ENCODE results near the gene ACSL4. TPM values are rescaled to one million over a fixed set of nuclear protein-coding genes. Genes with fewer than 3 reads are reported as not detected.
"Not testable (repeated sequence)": the region's sequence is repeated elsewhere in the genome, so short reads cannot be mapped to it uniquely, and the experiment has no call there.

ACSL4 gene
- total RNA-seq, 1 donor from 2014 or later = 25.1 TPM

GRCh38 chrX:109735202-109735744, 2.2 kb upstream of the ACSL4 start:
- ATAC-seq (ENCODE audit: poor library complexity) = no peak
- intact Hi-C loops (cut with DNase I) = no loop called here
- DNase-seq = no peak

- ATAC-seq (ENCODE audit: poor library complexity) = no peak
- intact Hi-C loops (cut with DNase I) = no loop called here
- DNase-seq = no peak
Measured at GRCh38 chrX:109733613-109734083, 591 bp upstream of the ACSL4 start.

GRCh38 chrX:109732017-109732801, 848 bp downstream of the ACSL4 start:
- DNase-seq (no peak), ATAC-seq (ENCODE audit: poor library complexity) (peak; percentile 37)
- intact Hi-C loops (cut with DNase I) = no loop called here

GRCh38 chrX:109728173-109728535, 4.9 kb downstream of the ACSL4 start:
- ATAC-seq (ENCODE audit: poor library complexity) = no peak
- intact Hi-C loops (cut with DNase I) = no loop called here

GRCh38 chrX:109724971-109725370, 8.1 kb downstream of the ACSL4 start:
- intact Hi-C loops (cut with DNase I); ATAC-seq (ENCODE audit: poor library complexity); DNase-seq: not testable (repeated sequence)

More at GRCh38 chrX:109728173-109728535, 4.9 kb downstream of the ACSL4 start:
- no peak for DNase-seq

- DNase-seq (no peak), ATAC-seq (ENCODE audit: poor library complexity) (no peak)
- intact Hi-C loops (cut with DNase I) = no loop called here
Measured at GRCh38 chrX:109720947-109721346, 12.1 kb downstream of the ACSL4 start.

GRCh38 chrX:109719264-109719663, 13.8 kb downstream of the ACSL4 start:
- intact Hi-C loops (cut with DNase I) = loop anchor here (10.0 kb wide), 2 partner anchors 136 to 166 kb away; no protein-coding TSS in a partner anchor
- no peak for DNase-seq
- no peak for ATAC-seq (ENCODE audit: poor library complexity)

- DNase-seq = no peak
Measured at GRCh38 chrX:109716431-109717028, 16.5 kb downstream of the ACSL4 start.

GRCh38 chrX:109714340-109714958, 18.6 kb downstream of the ACSL4 start:
- ATAC-seq (ENCODE audit: poor library complexity) (no peak), DNase-seq (no peak)
- intact Hi-C loops (cut with DNase I) = loop anchor here (10.0 kb wide), 2 partner anchors 140 to 170 kb away; no protein-coding TSS in a partner anchor

More at GRCh38 chrX:109716431-109717028, 16.5 kb downstream of the ACSL4 start:
- intact Hi-C loops (cut with DNase I) = loop anchor here (10.0 kb wide), 2 partner anchors 138 to 168 kb away; no protein-coding TSS in a partner anchor
- ATAC-seq (ENCODE audit: poor library complexity) = peak; percentile 56

- DNase-seq (no peak), ATAC-seq (ENCODE audit: poor library complexity) (no peak)
- intact Hi-C loops (cut with DNase I) = loop anchor here (10.0 kb wide), 2 partner anchors 145 to 175 kb away; no protein-coding TSS in a partner anchor
Measured at GRCh38 chrX:109710181-109710580, 22.9 kb downstream of the ACSL4 start.

- DNase-seq = no peak
- ATAC-seq (ENCODE audit: poor library complexity) = peak; percentile 60
- intact Hi-C loops (cut with DNase I) = no loop called here
Measured at GRCh38 chrX:109709129-109709631, 23.9 kb downstream of the ACSL4 start.

- ATAC-seq (ENCODE audit: poor library complexity) (no peak), DNase-seq (no peak)
- intact Hi-C loops (cut with DNase I) = no loop called here
Measured at GRCh38 chrX:109707720-109708119, 25.3 kb downstream of the ACSL4 start.

- peak; percentile 20 for ATAC-seq (ENCODE audit: poor library complexity)
- intact Hi-C loops (cut with DNase I) = no loop called here
- no peak for DNase-seq
Measured at GRCh38 chrX:109707319-109707718, 25.7 kb downstream of the ACSL4 start.

- intact Hi-C loops (cut with DNase I) = no loop called here
- DNase-seq = no peak
- no peak for ATAC-seq (ENCODE audit: poor library complexity)
Measured at GRCh38 chrX:109704563-109704962, 28.5 kb downstream of the ACSL4 start.

- ATAC-seq (ENCODE audit: poor library complexity) (no peak), DNase-seq (no peak)
- intact Hi-C loops (cut with DNase I) = no loop called here
Measured at GRCh38 chrX:109697855-109698254, 35.2 kb downstream of the ACSL4 start.

- intact Hi-C loops (cut with DNase I) = no loop called here
Measured at GRCh38 chrX:109696146-109696740, 36.8 kb downstream of the ACSL4 start.

GRCh38 chrX:109695637-109696036, 37.4 kb downstream of the ACSL4 start:
- ATAC-seq (ENCODE audit: poor library complexity) = no peak
- no peak for DNase-seq

More at GRCh38 chrX:109696146-109696740, 36.8 kb downstream of the ACSL4 start:
- DNase-seq = no peak
- ATAC-seq (ENCODE audit: poor library complexity) = no peak

GRCh38 chrX:109691752-109692151, 41.3 kb downstream of the ACSL4 start:
- ATAC-seq (ENCODE audit: poor library complexity) (no peak), DNase-seq (no peak)
- intact Hi-C loops (cut with DNase I) = no loop called here

More at GRCh38 chrX:109695637-109696036, 37.4 kb downstream of the ACSL4 start:
- intact Hi-C loops (cut with DNase I) = no loop called here

Measured in Right ventricle myocardium superior (tissue), 1 donor.